IMR-90 (cell line): ENCODE measurements around the gene EHBP1L1. TPM values are rescaled to one million over a fixed set of nuclear protein-coding genes. Genes with fewer than 3 reads are reported as not detected.

Experiments used
- ATAC-seq: fragments of 200-7000 bp; cut with Tn5 transposase; 2 replicates; pipeline ENCODE4 v1.9.1; 2020; ENCODE audit warnings: low read depth, mild to moderate bottlenecking, moderate library complexity
- BruUV-seq: library from RNA; stranded (reverse); fragments of 400-500 nt; replicated peaks from 2 replicates; lab custom pipeline; 2021; lab: Mats Ljungman, UMichigan
- CTCF ChIA-PET: fragments of 300-600 bp; formaldehyde crosslinking; extraction: SDS; loops from one replicate; lab custom pipeline; 2021; ENCODE audit warnings: antibody characterized with exemption; lab: Yijun Ruan, JAX
- POLR2A ChIA-PET: fragments of 300-600 bp; sonication (Branson Sonifier 250); formaldehyde crosslinking; loops from one replicate; lab custom pipeline; 2022; ENCODE audit warnings: antibody characterized with exemption; ENCODE audit not compliant: unreplicated experiment; lab: Charles Lee
- DNase-seq: peaks from one replicate; pipeline ENCODE4 v3.0.0; 2013
- H2AFZ ChIP-seq: replicated peaks from 2 replicates; pipeline ENCODE3; 2013; ENCODE audit warnings: low read length, mild to moderate bottlenecking; ENCODE audit not compliant: poor library complexity
- H2AK5ac ChIP-seq: 2 replicates; pipeline ENCODE4 v1.6.1; 2013; ENCODE audit warnings: low read depth, low read length, inconsistent platforms
- H2AK9ac ChIP-seq: replicated peaks from 2 replicates; pipeline ENCODE3; 2013; ENCODE audit warnings: mild to moderate bottlenecking, low read depth, low read length, moderate library complexity; ENCODE audit not compliant: poor library complexity
- H2BK120ac ChIP-seq: 2 replicates; pipeline ENCODE4 v1.6.1; 2013; ENCODE audit warnings: low read depth, low read length, inconsistent platforms
- H2BK15ac ChIP-seq: 3 replicates; pipeline ENCODE4 v1.6.1; 2013; ENCODE audit warnings: low read depth, low read length, inconsistent platforms
- H2BK20ac ChIP-seq: 2 replicates; pipeline ENCODE4 v1.6.1; 2013; ENCODE audit warnings: low read depth, mild to moderate bottlenecking, inconsistent platforms, low read length, moderate library complexity
- H2BK5ac ChIP-seq: 2 replicates; pipeline ENCODE4 v1.6.1; 2013; ENCODE audit warnings: mild to moderate bottlenecking, low read depth, low read length, inconsistent platforms; ENCODE audit not compliant: poor library complexity, severe bottlenecking
- H3K14ac ChIP-seq: replicated peaks from 2 replicates; pipeline ENCODE4 v1.6.1; 2013; ENCODE audit warnings: low read depth, low read length, inconsistent platforms
- H3K18ac ChIP-seq: 2 replicates; pipeline ENCODE4 v1.6.1; 2013; ENCODE audit warnings: low read depth, low read length, control low read depth
- H3K23ac ChIP-seq: 2 replicates; pipeline ENCODE4 v1.6.1; 2013; ENCODE audit warnings: low read depth, low read length, inconsistent platforms
- H3K27ac ChIP-seq: 2 replicates; pipeline ENCODE4 v1.5.1; 2013; ENCODE audit warnings: mild to moderate bottlenecking, control low read depth, low read length; ENCODE audit not compliant: insufficient read depth
- H3K27me3 ChIP-seq: 2 replicates; pipeline ENCODE4 v1.6.1; 2013; ENCODE audit warnings: low read length; ENCODE audit not compliant: control insufficient read depth, insufficient read depth
- H3K36me3 ChIP-seq: 2 replicates; pipeline ENCODE4 v1.6.1; 2013; ENCODE audit warnings: low read length, mixed read lengths; ENCODE audit not compliant: control insufficient read depth, insufficient read depth
- H3K4ac ChIP-seq: 2 replicates; pipeline ENCODE4 v1.6.1; 2013; ENCODE audit warnings: low read depth, low read length, inconsistent platforms
- H3K4me1 ChIP-seq: 2 replicates; pipeline ENCODE4 v1.6.1; 2013; ENCODE audit warnings: low read length, mixed read lengths; ENCODE audit not compliant: control insufficient read depth, insufficient read depth
- H3K4me2 ChIP-seq: 2 replicates; pipeline ENCODE4 v1.6.1; 2013; ENCODE audit warnings: low read depth, mild to moderate bottlenecking, control low read depth, low read length, moderate library complexity
- H3K4me3 ChIP-seq: 2 replicates; pipeline ENCODE4 v1.5.1; 2013; ENCODE audit warnings: low read depth, mild to moderate bottlenecking, control low read depth, low read length, moderate library complexity; ENCODE audit not compliant: insufficient read depth
- H3K56ac ChIP-seq: 2 replicates; pipeline ENCODE4 v1.6.1; 2013; ENCODE audit warnings: low read length, inconsistent platforms; ENCODE audit not compliant: insufficient read depth; ENCODE audit errors: extremely low read depth
- H3K79me1 ChIP-seq, 2 experiments: 2 replicates each; pipeline ENCODE4 v1.6.1; 2013; ENCODE audit warnings: low read length in 2 of 2, inconsistent platforms in 1 of 2, low read depth in 1 of 2
- H3K9ac ChIP-seq: 2 replicates; pipeline ENCODE4 v1.6.1; 2013; ENCODE audit warnings: low read depth, low read length, control low read depth
- H3K9me1 ChIP-seq: 2 replicates; pipeline ENCODE4 v1.6.1; 2013; ENCODE audit warnings: low read length, inconsistent platforms; ENCODE audit not compliant: insufficient read depth
- H3K9me3 ChIP-seq: 2 replicates; pipeline ENCODE4 v1.6.1; 2013; ENCODE audit warnings: low read length; ENCODE audit not compliant: control insufficient read depth, insufficient read depth
- H4K20me1 ChIP-seq: 2 replicates; pipeline ENCODE4 v1.6.1; 2013; ENCODE audit warnings: low read length, inconsistent platforms; ENCODE audit not compliant: insufficient read depth
- H4K5ac ChIP-seq: 2 replicates; pipeline ENCODE4 v1.6.1; 2013; ENCODE audit warnings: mild to moderate bottlenecking, low read depth, low read length, control low read depth
- H4K8ac ChIP-seq, 2 experiments: 2 replicates each; pipeline ENCODE4 v1.6.1; 2013; ENCODE audit warnings: low read depth in 2 of 2, low read length in 2 of 2, control low read depth in 1 of 2, inconsistent platforms in 1 of 2
- H4K91ac ChIP-seq: 2 replicates; pipeline ENCODE4 v1.6.1; 2013; ENCODE audit warnings: low read depth, low read length, inconsistent platforms; ENCODE audit not compliant: insufficient read depth
- FOS ChIP-seq: fragments of 150-350 bp; IDR thresholded peaks from 2 replicates; pipeline ENCODE4 v1.6.1; 2016; ENCODE audit warnings: low read depth, low read length
- MAZ ChIP-seq: IDR thresholded peaks from 2 replicates; pipeline ENCODE4 v1.6.1; 2012; ENCODE audit warnings: low read depth, mild to moderate bottlenecking, low read length, improper control_type of control experiment, moderate library complexity, borderline replicate concordance
- MXI1 ChIP-seq: IDR thresholded peaks from 2 replicates; pipeline ENCODE4 v1.6.1; 2012; ENCODE audit warnings: low read depth, mild to moderate bottlenecking, low read length, moderate library complexity, borderline replicate concordance
- POLR2A ChIP-seq: IDR thresholded peaks from 2 replicates; pipeline ENCODE4 v1.6.1; 2012; ENCODE audit warnings: mild to moderate bottlenecking, low read depth, low read length
- WGBS, 2 experiments: methylation state at CpG; one replicate each; pipeline versions ENCODE4 v1.1.5 to v1.1.7; 2013; ENCODE audit warnings: missing lambda C conversion rate in 2 of 2; ENCODE audit not compliant: insufficient read length in 1 of 2; ENCODE audit errors: extremely low coverage in 2 of 2; 5-methylcytosine and 5-hydroxymethylcytosine counted together
- dilution Hi-C: fragments of 300-500 bp; cut with HindIII; formaldehyde crosslinking; loops from one replicate; pipeline ENCODE4 v1.14.3; 2018; ENCODE audit warnings: low sequenced_read_pairs; ENCODE audit not compliant: unreplicated experiment
- in situ Hi-C: fragments of 300-500 bp; cut with MboI; formaldehyde crosslinking; loops from 3 replicates; pipeline ENCODE4 v1.14.3; 2019; ENCODE audit warnings: low sequenced_read_pairs, inconsistent platforms, mixed read lengths
- intact Hi-C: fragments of 100-400 bp; cut with micrococcal nuclease; formaldehyde crosslinking; loops from 2 replicates; pipeline ENCODE4 v1.10.0; 2022
- polyA plus RNA-seq, 3 experiments: library from polyadenylated mRNA; depleted of rRNA; stranded (reverse); fragments of >200 nt; gene quantifications; 2 replicates each; pipeline ENCODE4 v1.2.3, GENCODE V29; 2012; ENCODE audit warnings: low replicate concordance in 1 of 3
- total RNA-seq: library from RNA; depleted of rRNA; stranded (reverse); fragments of >200 nt; gene quantifications from 2 replicates; pipeline ENCODE4 v1.2.3, GENCODE V29; 2012

EHBP1L1 gene
- total and polyA plus RNA-seq, 2 of the 4 experiments (the other 2 are of a cell fraction): 10.0 to 27.4 TPM

DNA sequence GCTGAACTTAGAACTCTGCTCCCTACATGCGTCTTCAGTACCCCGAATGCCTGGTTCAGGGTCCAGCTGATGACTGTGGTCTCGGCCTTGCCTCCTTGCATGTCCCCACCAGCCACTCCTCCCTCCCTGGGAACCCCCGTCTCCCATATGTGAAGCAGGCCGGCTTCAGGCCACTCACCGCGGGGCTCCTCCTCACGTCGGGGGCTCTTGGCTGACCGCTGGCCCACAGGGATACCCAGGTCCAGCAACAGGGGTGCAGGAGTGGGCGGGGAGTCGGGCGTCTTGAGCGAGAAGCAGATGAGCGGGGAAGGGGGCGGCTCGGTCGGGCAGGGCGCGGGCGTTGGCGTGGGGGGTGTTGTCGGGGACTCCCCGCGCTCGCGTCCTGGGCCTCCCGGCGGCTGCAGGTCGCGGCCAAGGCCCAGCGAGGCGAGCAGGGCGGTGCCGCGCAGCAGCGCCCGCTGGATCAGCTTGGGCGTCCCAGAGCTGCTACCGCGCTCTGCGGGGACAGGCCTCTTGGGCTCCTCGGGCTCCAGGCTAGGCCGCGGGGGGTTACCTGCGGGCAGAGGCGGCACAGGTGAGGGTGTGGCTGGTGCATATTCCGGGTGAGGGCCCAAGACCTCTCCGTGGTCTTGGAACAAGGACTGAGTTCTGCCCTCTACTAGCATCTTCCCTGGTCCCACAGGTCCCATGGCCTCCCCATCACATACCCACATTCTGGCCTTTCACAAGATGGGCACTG lies 23.5 kb downstream of the EHBP1L1 start:
- Histone ChIP-seq H2BK20ac (no peak overlapping the region), H3K27me3 (no peaks in the 10 kb centered on the region), H4K91ac (no peak overlapping the region), H3K9ac (no peak overlapping the region), H4K20me1 (no peaks in the 10 kb centered on the region; the same call in 1 of the 2 replicates), H3K14ac (no peak overlapping the region), H3K4me1 (no peaks in the 10 kb centered on the region), H2AK5ac (no peak overlapping the region), H3K9me1 (no peaks in the 10 kb centered on the region), H4K5ac (no peak overlapping the region), H2BK5ac (no peak overlapping the region), H2BK120ac (no peak overlapping the region), H3K27ac (no peak overlapping the region), H2AFZ (peak overlapping the region; percentile 21), H3K18ac (no peak overlapping the region), H3K56ac (no peak overlapping the region), H3K4me3 (no peak overlapping the region), H3K4ac (no peak overlapping the region), H3K79me1 (0 out of 4 replicates have a peak, but pooled peaks cover 0 to 3% of the 10 kb centered on the region in 2 experiments), H4K8ac (no peak overlapping the region), H2BK15ac (no peak overlapping the region), H3K9me3 (no peaks in the 10 kb centered on the region), H3K23ac (no peak overlapping the region), H3K36me3 (peaks cover 37% of the 10 kb centered on the region), H2AK9ac (no peak overlapping the region), H3K4me2 (no peak overlapping the region)
- in situ Hi-C loops: no loop called here
- intact Hi-C loops: no loop called here
- no TSS peak for BruUV-seq
- ChIA-PET CTCF (no interaction called here), POLR2A (no interaction called here)
- TF ChIP-seq MXI1: no peak
- no peak for TF ChIP-seq FOS
- no peak for TF ChIP-seq MAZ
- TF ChIP-seq POLR2A: no peak
- 83% methylated on average over 28 of the region's 49 CpGs; no CpG with 5 or more reads in 1 of the 2 experiments for WGBS, 2 experiments
- dilution Hi-C loops: no loop called here
- ATAC-seq: no peak
- no peak for DNase-seq
